ENCODE measurements around the gene VPS26C.

Gene VPS26C

GRCh38 chr21:37200641-37201480 lies 66.3 kb downstream of the VPS26C start:
- no peak for DNase-seq

GRCh38 chr21:37199057-37199924 lies 67.8 kb downstream of the VPS26C start:
- no peak for DNase-seq

DNA sequence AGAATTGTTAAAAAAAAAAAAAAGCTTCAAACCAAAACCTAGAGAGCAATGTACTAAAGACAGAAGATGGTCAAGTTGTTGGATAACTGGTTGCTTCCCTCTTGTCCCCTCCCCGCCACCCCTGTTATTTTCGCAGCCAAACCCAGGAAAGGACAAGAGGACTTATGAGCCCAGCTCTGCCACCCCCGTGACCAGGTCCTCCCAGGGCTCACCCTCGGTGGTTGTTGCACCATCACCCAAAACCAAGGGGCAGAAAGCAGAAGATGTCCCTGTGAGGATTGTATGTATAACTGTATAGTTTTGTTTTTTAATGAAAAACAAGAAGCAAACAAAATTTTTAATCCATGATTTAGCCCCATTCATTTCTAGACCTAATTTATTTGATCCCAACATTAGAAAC lies 69.4 kb downstream of the VPS26C start:
- no peak for DNase-seq

- no peak for DNase-seq
Observed at GRCh38 chr21:37196847-37197246, 70.3 kb downstream of the VPS26C start.

GRCh38 chr21:37195610-37196009 lies 71.5 kb downstream of the VPS26C start:
- no peak for DNase-seq

DNA sequence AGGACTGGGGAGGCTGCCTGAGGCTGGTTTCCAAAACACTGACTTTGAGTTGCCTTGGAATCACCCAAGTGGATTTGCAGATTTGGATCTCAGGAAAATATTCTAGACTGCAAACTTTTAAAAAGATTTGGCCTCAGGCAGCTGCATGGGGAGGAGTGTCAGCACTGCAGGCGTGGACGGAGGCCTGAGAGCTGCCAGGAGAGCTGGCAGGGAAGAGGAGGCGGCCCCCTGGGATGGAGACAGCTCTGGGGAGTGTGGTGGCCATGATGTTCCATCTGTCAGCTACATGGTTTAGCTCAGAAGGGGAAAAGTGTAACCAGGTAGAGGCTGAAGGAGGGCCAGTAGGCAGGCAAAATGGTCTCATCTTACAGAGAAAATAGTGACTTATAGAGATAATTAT lies 72.1 kb downstream of the VPS26C start:
- no peak for DNase-seq

DNA sequence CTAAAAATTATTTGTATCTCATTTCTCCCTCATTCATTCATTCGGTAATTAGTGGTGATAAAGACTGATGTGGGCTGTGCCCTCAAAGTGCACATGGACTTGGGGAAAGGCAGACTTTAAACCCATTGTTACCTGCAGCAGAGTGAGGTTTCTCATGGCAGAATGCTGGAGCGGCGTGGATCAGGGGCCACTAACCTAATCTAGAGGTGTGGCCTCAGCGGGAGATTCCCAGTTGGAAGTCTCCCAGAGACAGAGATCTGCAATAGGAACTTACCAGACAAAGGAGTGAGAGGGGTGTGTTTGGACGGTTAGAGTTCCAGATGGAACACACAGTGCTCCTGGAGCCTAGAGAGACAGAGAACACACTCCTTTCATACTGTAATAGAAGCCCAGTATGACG lies 73.5 kb downstream of the VPS26C start:
- no peak for DNase-seq

GRCh38 chr21:37193006-37193405 lies 74.1 kb downstream of the VPS26C start:
- no peak for DNase-seq

- DNase-seq, result no peak
Observed at GRCh38 chr21:37192019-37192418, 75.1 kb downstream of the VPS26C start.

GRCh38 chr21:37188825-37189224 lies 78.3 kb downstream of the VPS26C start:
- DNase-seq, result no peak

DNA sequence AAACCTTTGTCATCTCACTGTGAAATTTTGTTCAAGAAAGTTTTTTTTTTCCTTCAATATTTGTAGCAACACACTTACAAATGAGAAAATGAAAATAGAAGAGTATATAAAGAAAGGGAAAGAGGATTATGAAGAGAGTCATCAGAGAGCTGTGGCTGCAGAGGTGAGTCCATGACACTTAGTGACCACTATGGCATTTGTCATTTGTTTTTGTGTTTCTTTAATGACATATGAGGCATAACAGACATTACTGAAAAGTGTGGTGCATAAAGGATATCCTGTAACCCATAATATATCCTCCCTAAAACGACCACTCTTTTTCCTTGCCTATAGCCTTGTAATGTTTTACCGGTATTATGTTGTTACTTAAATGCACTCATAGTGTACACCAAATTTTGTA lies 80.2 kb downstream of the VPS26C start:
- DNase-seq, result no peak

DNA sequence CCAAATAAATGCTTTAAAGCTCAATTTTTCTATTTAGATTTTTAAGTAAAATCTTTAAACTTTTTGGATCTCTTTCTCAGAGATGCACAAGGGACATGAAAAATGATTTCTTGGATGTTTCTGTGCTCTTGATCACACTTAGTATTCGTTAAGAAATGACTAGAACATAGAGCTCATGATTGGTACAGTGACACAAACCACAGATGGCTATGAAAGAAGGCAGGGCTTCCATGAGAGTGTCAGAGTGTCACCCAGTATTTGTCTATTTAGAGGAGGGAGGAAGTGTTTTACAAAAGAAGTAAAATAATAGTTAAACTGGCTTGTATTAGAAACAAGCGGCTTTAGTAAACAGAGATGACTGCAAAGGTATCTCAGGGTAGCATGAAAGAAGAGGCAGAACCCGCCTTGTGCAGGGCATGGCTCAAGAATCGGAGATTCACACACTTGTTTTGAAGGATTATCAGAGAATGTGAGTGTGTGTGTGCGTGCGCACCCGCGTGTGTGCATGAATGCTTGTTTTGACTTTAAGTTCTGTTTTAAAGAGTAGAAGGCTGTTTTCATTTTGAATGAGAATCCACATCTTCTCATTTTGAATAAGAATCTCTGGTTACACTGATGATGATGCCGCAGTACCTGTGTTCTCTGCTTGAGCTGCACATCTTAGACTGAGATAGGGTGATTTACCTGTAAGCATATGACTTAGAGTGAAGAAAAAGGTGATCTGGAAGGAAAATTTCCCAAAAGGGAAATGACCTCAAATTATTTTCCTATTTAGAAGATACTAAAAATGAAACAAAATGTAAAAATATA lies 82.1 kb downstream of the VPS26C start:
- DNase-seq, result no peak

DNA sequence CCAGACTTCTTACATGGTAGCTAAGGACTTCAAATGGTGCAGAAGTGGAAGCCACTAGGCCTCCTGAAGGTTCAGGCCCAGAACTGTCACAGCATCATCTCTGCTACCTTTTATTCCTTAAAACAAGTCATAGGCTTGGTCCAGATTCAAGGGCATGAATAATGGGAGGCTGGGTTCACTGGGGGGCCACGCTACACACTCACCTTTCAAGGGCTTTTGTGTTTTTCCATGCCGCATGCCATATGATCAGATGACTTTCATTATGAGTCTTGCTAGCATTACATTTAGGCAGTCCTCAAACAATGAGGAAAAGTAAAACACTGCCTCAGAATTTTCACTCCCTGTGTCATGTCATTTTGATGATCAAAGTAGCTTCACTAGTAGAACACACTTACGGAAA lies 83.4 kb downstream of the VPS26C start:
- DNase-seq, result no peak

DNA sequence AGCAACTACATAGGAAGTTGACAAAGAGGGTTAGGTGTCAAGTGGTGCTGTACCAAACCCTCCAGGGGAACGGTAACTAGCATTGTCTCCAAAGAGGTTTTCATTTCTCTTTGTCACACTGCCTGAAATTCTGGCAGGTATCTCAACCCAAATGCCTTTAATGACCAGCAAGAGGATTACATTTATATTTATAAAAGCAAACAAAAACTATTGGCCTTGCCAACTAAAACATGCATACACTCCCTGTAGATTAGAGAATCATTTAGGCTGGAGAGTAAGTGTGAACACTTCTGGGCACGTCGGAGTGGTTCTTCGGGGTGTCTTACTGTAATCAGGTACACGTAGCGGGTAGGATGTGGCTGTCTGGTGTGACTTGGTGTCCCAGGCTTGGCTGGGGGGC lies 84.9 kb downstream of the VPS26C start:
- DNase-seq, result no peak

DNA sequence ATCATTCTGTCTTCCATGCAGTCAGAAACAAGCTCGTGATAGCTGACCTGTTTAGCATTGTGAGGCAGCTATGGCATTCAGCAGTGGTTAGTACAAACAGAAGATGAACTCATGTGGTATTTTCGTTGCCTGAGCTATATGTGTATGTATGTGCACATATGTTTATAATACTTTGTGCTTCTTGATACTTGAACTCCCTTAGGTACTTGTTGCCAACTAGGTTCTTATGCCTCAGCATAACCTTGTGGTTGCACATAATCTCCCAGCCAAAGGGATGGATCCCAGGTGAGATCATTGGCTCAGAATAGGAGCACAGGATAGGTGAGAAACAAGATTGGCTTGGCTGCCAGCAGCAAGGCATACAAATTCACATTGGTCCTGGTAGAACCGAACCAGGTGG lies 86.1 kb downstream of the VPS26C start:
- DNase-seq, result no peak

- peak; percentile 50 for DNase-seq
Observed at GRCh38 chr21:37176716-37177115, 90.4 kb downstream of the VPS26C start.

Data from NCI-H510A (cell line).